ENCODE measurements around the gene MGAT4A.

DNA sequence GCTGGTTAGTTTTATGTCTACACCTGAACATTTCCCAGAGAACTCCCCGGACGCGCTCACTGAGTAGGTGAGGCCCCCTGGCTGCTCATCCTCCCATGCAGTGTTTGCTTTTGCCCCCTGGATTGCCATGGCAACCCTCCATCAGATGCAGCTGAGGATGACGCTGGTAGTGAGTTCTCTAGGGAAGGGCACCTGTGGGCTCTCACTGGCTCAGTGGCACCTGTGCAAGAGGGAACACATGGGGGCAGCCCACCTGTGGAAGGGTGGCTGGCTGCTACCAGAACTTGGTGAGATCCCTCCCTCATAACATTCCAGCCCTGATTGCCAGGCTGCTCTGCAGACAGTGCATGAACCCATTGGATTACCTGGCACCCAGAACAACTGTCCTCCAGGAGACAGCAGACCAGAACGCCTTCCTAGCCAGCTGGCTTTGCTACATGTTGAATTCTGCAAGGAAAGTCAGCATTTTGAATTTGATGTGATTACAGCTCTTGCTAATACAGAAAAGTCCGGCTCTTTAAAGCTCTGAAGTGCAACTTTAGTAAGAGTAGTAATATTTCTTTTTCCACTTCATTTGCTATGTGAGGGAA, 144.3 kb downstream of the MGAT4A start:
- TF ChIP-seq, protein P1, sequence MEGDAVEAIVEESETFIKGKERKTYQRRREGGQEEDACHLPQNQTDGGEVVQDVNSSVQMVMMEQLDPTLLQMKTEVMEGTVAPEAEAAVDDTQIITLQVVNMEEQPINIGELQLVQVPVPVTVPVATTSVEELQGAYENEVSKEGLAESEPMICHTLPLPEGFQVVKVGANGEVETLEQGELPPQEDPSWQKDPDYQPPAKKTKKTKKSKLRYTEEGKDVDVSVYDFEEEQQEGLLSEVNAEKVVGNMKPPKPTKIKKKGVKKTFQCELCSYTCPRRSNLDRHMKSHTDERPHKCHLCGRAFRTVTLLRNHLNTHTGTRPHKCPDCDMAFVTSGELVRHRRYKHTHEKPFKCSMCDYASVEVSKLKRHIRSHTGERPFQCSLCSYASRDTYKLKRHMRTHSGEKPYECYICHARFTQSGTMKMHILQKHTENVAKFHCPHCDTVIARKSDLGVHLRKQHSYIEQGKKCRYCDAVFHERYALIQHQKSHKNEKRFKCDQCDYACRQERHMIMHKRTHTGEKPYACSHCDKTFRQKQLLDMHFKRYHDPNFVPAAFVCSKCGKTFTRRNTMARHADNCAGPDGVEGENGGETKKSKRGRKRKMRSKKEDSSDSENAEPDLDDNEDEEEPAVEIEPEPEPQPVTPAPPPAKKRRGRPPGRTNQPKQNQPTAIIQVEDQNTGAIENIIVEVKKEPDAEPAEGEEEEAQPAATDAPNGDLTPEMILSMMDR (IDR thresholded peaks at IDR 0.05; ENCODE audit: insufficient read depth, low read depth, low read length), result no peak
- no peak for TF ChIP-seq EZH2 (IDR thresholded peaks at IDR 0.05; ENCODE audit: insufficient read depth, low read length)

Data from astrocyte (in vitro differentiated cells and primary cell).